ENCODE measurements around the gene NRDC. TPM values are rescaled to one million over a fixed set of nuclear protein-coding genes. Genes with fewer than 3 reads are reported as not detected.
A peak's percentile ranks its signal among the peaks of the same experiment; 100 is the strongest.

The NRDC gene
- total and polyA plus RNA-seq, 9 of the 15 experiments (the other 6 are each of a cell fraction or from before 2014, with no cell fraction given) = 102 to 371 (median 201) TPM

DNA sequence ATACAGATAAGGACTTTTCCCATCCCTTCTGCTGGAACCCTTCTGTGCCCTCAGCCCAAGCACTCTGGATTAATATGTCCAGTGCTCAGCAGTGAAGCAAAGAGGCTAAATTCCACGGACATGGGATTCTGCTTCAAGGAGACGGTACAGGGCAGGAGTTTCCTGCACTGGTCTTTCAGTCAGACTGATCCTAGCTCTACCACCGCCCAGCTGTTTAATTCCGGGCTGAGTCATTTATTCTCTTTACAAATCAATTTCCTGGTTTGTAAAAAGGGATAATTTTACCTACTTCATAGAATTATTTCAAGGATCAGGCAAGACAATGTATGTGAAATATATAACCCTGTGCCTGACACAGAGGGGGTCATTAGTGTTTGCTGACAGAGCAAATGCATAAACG lies 41.6 kb upstream of the NRDC start:
- Histone ChIP-seq H3K27ac (ENCODE audit: extremely low read depth, low read depth, low read length) (no peak overlapping the region), H3K36me3 (ENCODE audit: control insufficient read depth, insufficient read depth, low read length) (no peaks in the 10 kb centered on the region), H3K9me3 (replicated peaks; ENCODE audit: control insufficient read depth, insufficient read depth, low read depth, low read length) (no peaks in the 10 kb centered on the region), H3K79me2 (ENCODE audit: control insufficient read depth, insufficient read depth, low read length) (no peaks in the 10 kb centered on the region), H3K4me2 (ENCODE audit: insufficient read depth, low read length) (no peak overlapping the region), H3K4me3 (no peak overlapping the region), H2AFZ (ENCODE audit: low read depth, low read length) (no peak overlapping the region), H3K27me3 (ENCODE audit: control insufficient read depth in 2 of 2, insufficient read depth in 2 of 2, low read length in 2 of 2) (peaks cover 49 to 65% of the 10 kb centered on the region in 2 experiments), H4K20me1 (replicated peaks; ENCODE audit: control insufficient read depth, insufficient read depth, low read length) (0 out of 2 replicates have a peak, but pooled peaks cover 5% of the 10 kb centered on the region), H3K9me1 (ENCODE audit: control insufficient read depth, insufficient read depth, low read length) (no peaks in the 10 kb centered on the region), H3K9ac (ENCODE audit: insufficient read depth in 1 of 2, low read depth in 2 of 2, low read length in 2 of 2) (no peak overlapping the region), H3K4me1 (replicated peaks in 1 of 2; ENCODE audit: control insufficient read depth in 2 of 2, insufficient read depth in 2 of 2, low read length in 2 of 2) (no peaks in the 10 kb centered on the region)
- BruUV-seq (replicated peaks) = no TSS peak
- DNase-seq (ENCODE audit: extremely low read depth in 1 of 4, low spot score in 3 of 4) (no peak), ATAC-seq (no peak), FAIRE-seq (no peak)
- ChIA-PET CTCF (ENCODE audit: low intra/inter-chr PET ratio) (no interaction called here), POLR2A (interaction anchor here (0.7 kb wide), 1 partner anchor 10 kb away, joined by 3 read pairs; no protein-coding TSS in a partner anchor)
- WGBS (ENCODE audit: insufficient coverage, low coverage, missing lambda C conversion rate) = 0% methylated on average over 5 of the region's 5 CpGs
- intact Hi-C loops (cut with micrococcal nuclease) (no loop called here), in situ Hi-C loops (cut with MboI) (no loop called here)
- TF ChIP-seq GABPA (tag; conservative IDR thresholded peaks at IDR 0.05; ENCODE audit: low read depth) (no peak), SMARCA4 (IDR thresholded peaks at IDR 0.05) (no peak), XRCC5 (IDR thresholded peaks at IDR 0.05; ENCODE audit: low read depth, low read length) (no peak), ESRRA (IDR thresholded peaks at IDR 0.05; ENCODE audit: borderline replicate concordance, low read depth) (no peak)

DNA sequence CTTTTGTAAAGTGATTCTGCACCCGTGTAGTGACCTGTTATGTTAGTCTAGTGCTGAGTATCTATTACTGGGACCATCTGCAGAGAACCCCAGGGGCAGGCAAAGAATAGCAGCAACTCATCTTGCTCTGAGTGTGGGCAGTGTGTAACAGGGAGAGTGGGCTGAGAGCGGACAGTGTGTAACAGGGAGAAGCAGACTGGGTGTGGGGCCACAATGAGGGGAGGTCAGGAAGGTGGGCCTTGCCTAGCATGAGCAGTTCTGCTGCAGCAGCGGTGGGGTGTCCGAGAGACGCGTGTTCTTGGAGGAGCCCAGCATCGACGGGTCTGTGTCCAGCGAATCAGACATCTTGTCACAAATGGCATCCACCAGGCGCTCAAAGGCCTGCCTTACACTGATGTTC lies 41.2 kb upstream of the NRDC start:
- DNase-seq (ENCODE audit: extremely low read depth in 1 of 4, low spot score in 3 of 4) (no peak), FAIRE-seq (no peak), ATAC-seq (peak; percentile 27)
- Histone ChIP-seq H3K4me2 (ENCODE audit: insufficient read depth, low read length) (no peak overlapping the region), H3K4me3 (no peak overlapping the region), H3K9ac (ENCODE audit: insufficient read depth in 1 of 2, low read depth in 2 of 2, low read length in 2 of 2) (0 out of 4 replicates have a peak overlapping the region, but pooled peaks of 1 of the 2 experiments have one; percentile 19), H3K4me1 (replicated peaks in 1 of 2; ENCODE audit: control insufficient read depth in 2 of 2, insufficient read depth in 2 of 2, low read length in 2 of 2) (no peaks in the 10 kb centered on the region), H4K20me1 (replicated peaks; ENCODE audit: control insufficient read depth, insufficient read depth, low read length) (0 out of 2 replicates have a peak, but pooled peaks cover 5% of the 10 kb centered on the region), H3K27ac (ENCODE audit: extremely low read depth, low read depth, low read length) (no peak overlapping the region), H2AFZ (ENCODE audit: low read depth, low read length) (no peak overlapping the region), H3K9me1 (ENCODE audit: control insufficient read depth, insufficient read depth, low read length) (no peaks in the 10 kb centered on the region), H3K27me3 (ENCODE audit: control insufficient read depth in 2 of 2, insufficient read depth in 2 of 2, low read length in 2 of 2) (peaks cover 49 to 65% of the 10 kb centered on the region in 2 experiments), H3K36me3 (ENCODE audit: control insufficient read depth, insufficient read depth, low read length) (no peaks in the 10 kb centered on the region), H3K79me2 (ENCODE audit: control insufficient read depth, insufficient read depth, low read length) (no peaks in the 10 kb centered on the region), H3K9me3 (replicated peaks; ENCODE audit: control insufficient read depth, insufficient read depth, low read depth, low read length) (no peaks in the 10 kb centered on the region)
- no peak for TF ChIP-seq HNRNPUL1 (IDR thresholded peaks at IDR 0.05; ENCODE audit: low read length)
- TF ChIP-seq EGR1 (conservative IDR thresholded peaks at IDR 0.05) = no peak
- TF ChIP-seq GTF2F1 (IDR thresholded peaks at IDR 0.05; ENCODE audit: low read depth, low read length) = no peak
- no peak for TF ChIP-seq L3MBTL2 (IDR thresholded peaks at IDR 0.05)
- TF ChIP-seq BRCA1 (IDR thresholded peaks at IDR 0.05) = no peak
- no peak for TF ChIP-seq BRCA1 (CRISPR knock-in tag; IDR thresholded peaks at IDR 0.05)
- TF ChIP-seq CREM (IDR thresholded peaks at IDR 0.05; ENCODE audit: low read depth) = no peak
- no peak for TF ChIP-seq HMGN3 (IDR thresholded peaks at IDR 0.05; ENCODE audit: borderline replicate concordance, extremely low read depth, insufficient read length, low read depth, low read length)
- TF ChIP-seq KLF1 (tag; IDR thresholded peaks at IDR 0.05) = no peak
- ChIA-PET CTCF (ENCODE audit: low intra/inter-chr PET ratio) (no interaction called here), POLR2A (no interaction called here)
- BruUV-seq (replicated peaks) = no TSS peak
- WGBS (ENCODE audit: insufficient coverage, low coverage, missing lambda C conversion rate) = 5% methylated on average over 10 of the region's 10 CpGs
- intact Hi-C loops (cut with micrococcal nuclease) = no loop called here
- in situ Hi-C loops (cut with MboI) = no loop called here
